GM12891 (cell line): ENCODE results near the gene DRAM1.

Source experiments
- PAX5 ChIP-seq: IDR thresholded peaks from 2 replicates; pipeline ENCODE4 v1.6.1; 2011; ENCODE audit warnings: low read length, moderate library complexity, mild to moderate bottlenecking; ENCODE audit not compliant: insufficient read depth, severe bottlenecking
- POLR2AphosphoS5 ChIP-seq: IDR thresholded peaks from 2 replicates; pipeline ENCODE4 v1.6.1; 2011; ENCODE audit warnings: low read depth, low read length, control low read depth
- SPI1 ChIP-seq: IDR thresholded peaks from 2 replicates; pipeline ENCODE4 v1.6.1; 2011; ENCODE audit warnings: low read depth, low read length, control low read depth
- TAF1 ChIP-seq: IDR thresholded peaks from 2 replicates; pipeline ENCODE4 v1.6.1; 2011; ENCODE audit warnings: low read depth, low read length, control low read depth

- TF ChIP-seq PAX5 (no peak), TAF1 (no peak), SPI1 (no peak), POLR2AphosphoS5 (no peak)
Observed at GRCh38 chr12:101939306-101939705, 61.9 kb downstream of the DRAM1 start.
